ENCODE data around the gene PRMT7. TPM values are rescaled to one million over a fixed set of nuclear protein-coding genes. Genes with fewer than 3 reads are reported as not detected.

PRMT7 gene
- polyA plus RNA-seq, 1 donor from 2014 or later: 203 TPM

DNA sequence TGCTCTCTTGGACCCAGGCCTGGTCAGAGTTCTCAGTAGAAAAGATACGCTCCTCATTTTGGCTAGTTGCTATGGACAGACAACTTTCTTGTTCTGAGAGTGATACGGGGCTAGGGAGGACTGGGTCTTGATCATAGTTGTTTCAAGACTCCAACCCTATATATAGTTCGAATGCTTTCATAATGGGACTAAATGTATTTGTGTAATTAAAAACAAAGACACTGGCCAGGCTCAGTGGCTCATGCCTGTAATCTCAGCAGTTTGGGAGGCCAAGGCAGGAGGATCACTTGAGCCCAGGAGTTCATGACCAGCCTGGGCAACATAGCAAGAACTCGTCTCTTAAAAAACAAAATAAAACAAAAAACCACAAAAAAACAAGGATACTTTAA, 28.8 kb upstream of the PRMT7 start:
- Histone ChIP-seq H2AFZ (ENCODE audit: low read depth, low read length) (no peak overlapping the region), H3K9me2 (ENCODE audit: insufficient read depth, low read length) (no peaks in the 10 kb centered on the region), H3K9me3 (ENCODE audit: low read length) (no peaks in the 10 kb centered on the region), H3K4me2 (ENCODE audit: low read length) (no peak overlapping the region), H3K36me3 (ENCODE audit: insufficient read depth, low read length) (no peaks in the 10 kb centered on the region), H3K79me2 (replicated peaks; ENCODE audit: insufficient read depth, low read length) (no peaks in the 10 kb centered on the region), H3K4me3 (ENCODE audit: low read length) (no peak overlapping the region), H3K27ac (ENCODE audit: low read length) (no peak overlapping the region), H3K27me3 (ENCODE audit: insufficient read depth, low read depth, low read length) (no peaks in the 10 kb centered on the region), H3F3A (ENCODE audit: insufficient read depth, low read length, poor library complexity, severe bottlenecking) (no peaks in the 10 kb centered on the region), H3K9ac (ENCODE audit: low read length) (no peak overlapping the region), H4K20me1 (ENCODE audit: insufficient read depth) (no peaks in the 10 kb centered on the region)
- TF ChIP-seq, protein P1, sequence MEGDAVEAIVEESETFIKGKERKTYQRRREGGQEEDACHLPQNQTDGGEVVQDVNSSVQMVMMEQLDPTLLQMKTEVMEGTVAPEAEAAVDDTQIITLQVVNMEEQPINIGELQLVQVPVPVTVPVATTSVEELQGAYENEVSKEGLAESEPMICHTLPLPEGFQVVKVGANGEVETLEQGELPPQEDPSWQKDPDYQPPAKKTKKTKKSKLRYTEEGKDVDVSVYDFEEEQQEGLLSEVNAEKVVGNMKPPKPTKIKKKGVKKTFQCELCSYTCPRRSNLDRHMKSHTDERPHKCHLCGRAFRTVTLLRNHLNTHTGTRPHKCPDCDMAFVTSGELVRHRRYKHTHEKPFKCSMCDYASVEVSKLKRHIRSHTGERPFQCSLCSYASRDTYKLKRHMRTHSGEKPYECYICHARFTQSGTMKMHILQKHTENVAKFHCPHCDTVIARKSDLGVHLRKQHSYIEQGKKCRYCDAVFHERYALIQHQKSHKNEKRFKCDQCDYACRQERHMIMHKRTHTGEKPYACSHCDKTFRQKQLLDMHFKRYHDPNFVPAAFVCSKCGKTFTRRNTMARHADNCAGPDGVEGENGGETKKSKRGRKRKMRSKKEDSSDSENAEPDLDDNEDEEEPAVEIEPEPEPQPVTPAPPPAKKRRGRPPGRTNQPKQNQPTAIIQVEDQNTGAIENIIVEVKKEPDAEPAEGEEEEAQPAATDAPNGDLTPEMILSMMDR (IDR thresholded peaks at IDR 0.05; ENCODE audit: poor library complexity, severe bottlenecking): no peak
- TF ChIP-seq TAF1 (IDR thresholded peaks at IDR 0.05; ENCODE audit: low read depth) (no peak), POLR2AphosphoS5 (IDR thresholded peaks at IDR 0.05) (no peak), EP300 (conservative IDR thresholded peaks at IDR 0.05; ENCODE audit: poor library complexity, severe bottlenecking) (no peak), EZH2 (IDR thresholded peaks at IDR 0.05; ENCODE audit: borderline replicate concordance, insufficient read depth, low read length, poor library complexity, severe bottlenecking) (no peak), RAD21 (conservative IDR thresholded peaks at IDR 0.05) (no peak), SMC3 (conservative IDR thresholded peaks at IDR 0.05; ENCODE audit: poor library complexity) (no peak), MXI1 (conservative IDR thresholded peaks at IDR 0.05; ENCODE audit: poor library complexity, severe bottlenecking) (no peak)
- TF ChIP-seq, protein P2, sequence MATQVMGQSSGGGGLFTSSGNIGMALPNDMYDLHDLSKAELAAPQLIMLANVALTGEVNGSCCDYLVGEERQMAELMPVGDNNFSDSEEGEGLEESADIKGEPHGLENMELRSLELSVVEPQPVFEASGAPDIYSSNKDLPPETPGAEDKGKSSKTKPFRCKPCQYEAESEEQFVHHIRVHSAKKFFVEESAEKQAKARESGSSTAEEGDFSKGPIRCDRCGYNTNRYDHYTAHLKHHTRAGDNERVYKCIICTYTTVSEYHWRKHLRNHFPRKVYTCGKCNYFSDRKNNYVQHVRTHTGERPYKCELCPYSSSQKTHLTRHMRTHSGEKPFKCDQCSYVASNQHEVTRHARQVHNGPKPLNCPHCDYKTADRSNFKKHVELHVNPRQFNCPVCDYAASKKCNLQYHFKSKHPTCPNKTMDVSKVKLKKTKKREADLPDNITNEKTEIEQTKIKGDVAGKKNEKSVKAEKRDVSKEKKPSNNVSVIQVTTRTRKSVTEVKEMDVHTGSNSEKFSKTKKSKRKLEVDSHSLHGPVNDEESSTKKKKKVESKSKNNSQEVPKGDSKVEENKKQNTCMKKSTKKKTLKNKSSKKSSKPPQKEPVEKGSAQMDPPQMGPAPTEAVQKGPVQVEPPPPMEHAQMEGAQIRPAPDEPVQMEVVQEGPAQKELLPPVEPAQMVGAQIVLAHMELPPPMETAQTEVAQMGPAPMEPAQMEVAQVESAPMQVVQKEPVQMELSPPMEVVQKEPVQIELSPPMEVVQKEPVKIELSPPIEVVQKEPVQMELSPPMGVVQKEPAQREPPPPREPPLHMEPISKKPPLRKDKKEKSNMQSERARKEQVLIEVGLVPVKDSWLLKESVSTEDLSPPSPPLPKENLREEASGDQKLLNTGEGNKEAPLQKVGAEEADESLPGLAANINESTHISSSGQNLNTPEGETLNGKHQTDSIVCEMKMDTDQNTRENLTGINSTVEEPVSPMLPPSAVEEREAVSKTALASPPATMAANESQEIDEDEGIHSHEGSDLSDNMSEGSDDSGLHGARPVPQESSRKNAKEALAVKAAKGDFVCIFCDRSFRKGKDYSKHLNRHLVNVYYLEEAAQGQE (IDR thresholded peaks at IDR 0.05; ENCODE audit: borderline replicate concordance): no peak

DNA sequence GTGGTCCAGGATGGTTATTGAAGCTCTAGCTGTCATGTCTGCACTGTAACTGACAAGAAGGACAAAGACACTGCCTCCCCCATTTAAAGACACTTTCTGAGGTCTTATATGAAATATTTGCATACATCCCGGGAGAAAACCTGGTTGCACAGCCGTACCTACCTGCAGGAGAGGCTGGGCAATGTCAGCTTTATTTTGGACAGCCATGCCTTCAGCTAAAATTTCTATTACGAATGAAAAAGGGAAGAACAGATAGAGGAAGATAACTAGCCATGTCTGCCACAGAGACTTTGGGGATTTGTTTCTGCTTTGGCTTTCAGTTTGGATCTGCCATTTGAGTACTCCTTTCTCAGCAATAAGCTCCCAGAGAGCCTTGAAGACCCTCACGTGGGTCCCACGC, 27.5 kb upstream of the PRMT7 start:
- Histone ChIP-seq H3K27ac (ENCODE audit: low read length) (no peak overlapping the region), H3K36me3 (ENCODE audit: insufficient read depth, low read length) (no peaks in the 10 kb centered on the region), H3K79me2 (replicated peaks; ENCODE audit: insufficient read depth, low read length) (no peaks in the 10 kb centered on the region), H3K9ac (ENCODE audit: low read length) (no peak overlapping the region), H3K27me3 (ENCODE audit: insufficient read depth, low read depth, low read length) (no peaks in the 10 kb centered on the region), H3K4me3 (ENCODE audit: low read length) (no peak overlapping the region), H2AFZ (ENCODE audit: low read depth, low read length) (no peak overlapping the region), H4K20me1 (ENCODE audit: insufficient read depth) (no peaks in the 10 kb centered on the region), H3K9me2 (ENCODE audit: insufficient read depth, low read length) (no peaks in the 10 kb centered on the region), H3K4me2 (ENCODE audit: low read length) (no peak overlapping the region), H3F3A (ENCODE audit: insufficient read depth, low read length, poor library complexity, severe bottlenecking) (no peaks in the 10 kb centered on the region), H3K9me3 (ENCODE audit: low read length) (no peaks in the 10 kb centered on the region)
- TF ChIP-seq, protein P1 (IDR thresholded peaks at IDR 0.05; ENCODE audit: poor library complexity, severe bottlenecking): no peak
- TF ChIP-seq TAF1 (IDR thresholded peaks at IDR 0.05; ENCODE audit: low read depth) (no peak), POLR2AphosphoS5 (IDR thresholded peaks at IDR 0.05) (no peak), MXI1 (conservative IDR thresholded peaks at IDR 0.05; ENCODE audit: poor library complexity, severe bottlenecking) (no peak), EP300 (conservative IDR thresholded peaks at IDR 0.05; ENCODE audit: poor library complexity, severe bottlenecking) (no peak), SMC3 (conservative IDR thresholded peaks at IDR 0.05; ENCODE audit: poor library complexity) (no peak)
- TF ChIP-seq, protein P2 (IDR thresholded peaks at IDR 0.05; ENCODE audit: borderline replicate concordance): no peak
